ENCODE results near the gene TRAM2. TPM values are rescaled to one million over a fixed set of nuclear protein-coding genes. Genes with fewer than 3 reads are reported as not detected.

TRAM2 gene
- total RNA-seq, 1 experiment from 2014 or later = 12.8 TPM

- no peak for TF ChIP-seq CTCF (IDR thresholded peaks at IDR 0.05; ENCODE audit: unreplicated experiment)
- CTCF ChIA-PET = no interaction called here
- Mint-ChIP-seq H3K4me1 (ENCODE audit: low read depth, unreplicated experiment) (peaks cover 46% of the 10 kb centered on the region), H3K27me3 (ENCODE audit: unreplicated experiment) (no peaks in the 10 kb centered on the region), H3K9me3 (ENCODE audit: low read depth, unreplicated experiment) (no peaks in the 10 kb centered on the region), H3K36me3 (ENCODE audit: insufficient read depth, unreplicated experiment) (no peaks in the 10 kb centered on the region), H3K27ac (ENCODE audit: unreplicated experiment) (no peak overlapping the region), H3K4me3 (ENCODE audit: low read depth, unreplicated experiment) (no peak overlapping the region)
- no TSS peak for BruUV-seq (replicated peaks)
- DNase-seq = no peak
- intact Hi-C loops (cut with micrococcal nuclease; ENCODE audit: unreplicated experiment) = no loop called here
These were observed 33.6 kb downstream of the TRAM2 start for GRCh38 chr6:52543262-52543661.

GRCh38 chr6:52541135-52541534, 35.7 kb downstream of the TRAM2 start:
- intact Hi-C loops (cut with micrococcal nuclease; ENCODE audit: unreplicated experiment) = no loop called here
- H3K9me3 Mint-ChIP-seq (ENCODE audit: low read depth, unreplicated experiment) = no peaks in the 10 kb centered on the region
- no TSS peak for BruUV-seq (replicated peaks)
- H3K27me3 Mint-ChIP-seq (ENCODE audit: unreplicated experiment) = no peaks in the 10 kb centered on the region
- TF ChIP-seq CTCF (IDR thresholded peaks at IDR 0.05; ENCODE audit: unreplicated experiment) = no peak
- no peak for DNase-seq
- CTCF ChIA-PET = interaction anchor here (0.7 kb wide), 1 partner anchor 545 kb away, joined by 4 read pairs; no protein-coding TSS in a partner anchor
- H3K27ac Mint-ChIP-seq (ENCODE audit: unreplicated experiment) = no peak overlapping the region
- no peak overlapping the region for H3K4me3 Mint-ChIP-seq (ENCODE audit: low read depth, unreplicated experiment)
- no peaks in the 10 kb centered on the region for H3K36me3 Mint-ChIP-seq (ENCODE audit: insufficient read depth, unreplicated experiment)
- H3K4me1 Mint-ChIP-seq (ENCODE audit: low read depth, unreplicated experiment) = peaks cover 27% of the 10 kb centered on the region

GRCh38 chr6:52540286-52540902, 36.5 kb downstream of the TRAM2 start:
- no peaks in the 10 kb centered on the region for H3K27me3 Mint-ChIP-seq (ENCODE audit: unreplicated experiment)
- H3K4me1 Mint-ChIP-seq (ENCODE audit: low read depth, unreplicated experiment) = peaks cover 27% of the 10 kb centered on the region
- no peak overlapping the region for H3K27ac Mint-ChIP-seq (ENCODE audit: unreplicated experiment)
- no peaks in the 10 kb centered on the region for H3K9me3 Mint-ChIP-seq (ENCODE audit: low read depth, unreplicated experiment)
- no peak overlapping the region for H3K4me3 Mint-ChIP-seq (ENCODE audit: low read depth, unreplicated experiment)
- CTCF ChIA-PET = no interaction called here
- H3K36me3 Mint-ChIP-seq (ENCODE audit: insufficient read depth, unreplicated experiment) = no peaks in the 10 kb centered on the region
- DNase-seq = no peak
- no TSS peak for BruUV-seq (replicated peaks)
- intact Hi-C loops (cut with micrococcal nuclease; ENCODE audit: unreplicated experiment) = no loop called here
- no peak for TF ChIP-seq CTCF (IDR thresholded peaks at IDR 0.05; ENCODE audit: unreplicated experiment)

GRCh38 chr6:52539607-52540006, 37.3 kb downstream of the TRAM2 start:
- Mint-ChIP-seq H3K27ac (ENCODE audit: unreplicated experiment) (no peak overlapping the region), H3K27me3 (ENCODE audit: unreplicated experiment) (no peaks in the 10 kb centered on the region), H3K4me3 (ENCODE audit: low read depth, unreplicated experiment) (no peak overlapping the region), H3K4me1 (ENCODE audit: low read depth, unreplicated experiment) (peaks cover 27% of the 10 kb centered on the region), H3K36me3 (ENCODE audit: insufficient read depth, unreplicated experiment) (no peaks in the 10 kb centered on the region), H3K9me3 (ENCODE audit: low read depth, unreplicated experiment) (no peaks in the 10 kb centered on the region)
- TF ChIP-seq CTCF (IDR thresholded peaks at IDR 0.05; ENCODE audit: unreplicated experiment) = no peak
- no TSS peak for BruUV-seq (replicated peaks)
- intact Hi-C loops (cut with micrococcal nuclease; ENCODE audit: unreplicated experiment) = no loop called here
- no peak for DNase-seq
- CTCF ChIA-PET = no interaction called here

Data from Calu3 (cell line).